Common myeloid progenitor, CD34-positive (primary cell): Measurements from ENCODE around the gene ULK4.

Experiments used
- CTCF ChIA-PET: fragments of 350-600 bp; sonication (Branson Sonifier 250); formaldehyde crosslinking; loops from one replicate; lab custom pipeline; 2021; ENCODE audit warnings: antibody characterized with exemption; lab: Charles Lee
- POLR2A ChIA-PET: fragments of 350-600 bp; sonication (Branson Sonifier 250); formaldehyde crosslinking; loops from one replicate; lab custom pipeline; 2021; ENCODE audit warnings: antibody characterized with exemption; lab: Charles Lee
- DNase-seq, 3 donors: peaks; one replicate each; pipeline versions ENCODE4 v3.0.0 to v3.0.0-alpha.2; 2013
- H3K27ac ChIP-seq, 2 experiments: 1 replicate in 1 of 2; 2 replicates in 1 of 2; pipeline ENCODE4 v1.7.0; 2013; ENCODE audit warnings: inconsistent platforms in 2 of 2, low read length in 2 of 2, mild to moderate bottlenecking in 2 of 2, low read depth in 1 of 2, moderate library complexity in 1 of 2; ENCODE audit not compliant: severe bottlenecking in 2 of 2, insufficient read depth in 1 of 2, poor library complexity in 1 of 2
- H3K27me3 ChIP-seq, 5 experiments: replicated peaks in 2 of 5; 1 replicate in 3 of 5; 2 replicates in 2 of 5; pipeline versions ENCODE4 v1.6.1 to v1.7.0; 2013; ENCODE audit warnings: low read length in 4 of 5, mild to moderate bottlenecking in 2 of 5, moderate library complexity in 2 of 5, inconsistent platforms in 1 of 5; ENCODE audit not compliant: insufficient read depth in 5 of 5, control insufficient read depth in 4 of 5
- H3K36me3 ChIP-seq, 4 experiments: 1 replicate in 2 of 4; 2 replicates in 2 of 4; pipeline versions ENCODE4 v1.6.1 to v1.7.0; 2013; ENCODE audit warnings: low read length in 3 of 4, control low read depth in 1 of 4, mild to moderate bottlenecking in 1 of 4; ENCODE audit not compliant: control insufficient read depth in 4 of 4, insufficient read depth in 4 of 4
- H3K4me1 ChIP-seq, 4 experiments: 1 replicate in 3 of 4; 2 replicates in 1 of 4; pipeline versions ENCODE4 v1.6.1 to v1.7.1; 2013; ENCODE audit warnings: low read length in 3 of 4, mild to moderate bottlenecking in 3 of 4, control low read depth in 1 of 4, inconsistent platforms in 1 of 4, moderate library complexity in 1 of 4; ENCODE audit not compliant: control insufficient read depth in 4 of 4, insufficient read depth in 4 of 4; ENCODE audit errors: control extremely low read depth in 1 of 4
- H3K4me3 ChIP-seq, 7 experiments: 1 replicate in 4 of 7; 2 replicates in 3 of 7; pipeline versions ENCODE4 v1.5.1 to v1.7.0; 2013; ENCODE audit warnings: mild to moderate bottlenecking in 7 of 7, low read length in 6 of 7, moderate library complexity in 6 of 7, inconsistent platforms in 2 of 7, low read depth in 2 of 7, control low read depth in 1 of 7; ENCODE audit not compliant: insufficient read depth in 4 of 7, control insufficient read depth in 1 of 7; ENCODE audit errors: extremely low read depth in 1 of 7
- H3K9me3 ChIP-seq, 5 experiments: 1 replicate in 4 of 5; 2 replicates in 1 of 5; pipeline versions ENCODE4 v1.6.1 to v1.7.1; 2013; ENCODE audit warnings: low read length in 4 of 5, mild to moderate bottlenecking in 2 of 5, inconsistent platforms in 1 of 5, low read depth in 1 of 5, moderate library complexity in 1 of 5; ENCODE audit not compliant: control insufficient read depth in 4 of 5, insufficient read depth in 2 of 5; ENCODE audit errors: control extremely low read depth in 1 of 5
- whole genome bisulfite sequencing: methylation state at CpG from one replicate; pipeline ENCODE4 v1.1.5; 2013; ENCODE audit not compliant: insufficient coverage; 5-methylcytosine and 5-hydroxymethylcytosine counted together

Gene ULK4

DNA sequence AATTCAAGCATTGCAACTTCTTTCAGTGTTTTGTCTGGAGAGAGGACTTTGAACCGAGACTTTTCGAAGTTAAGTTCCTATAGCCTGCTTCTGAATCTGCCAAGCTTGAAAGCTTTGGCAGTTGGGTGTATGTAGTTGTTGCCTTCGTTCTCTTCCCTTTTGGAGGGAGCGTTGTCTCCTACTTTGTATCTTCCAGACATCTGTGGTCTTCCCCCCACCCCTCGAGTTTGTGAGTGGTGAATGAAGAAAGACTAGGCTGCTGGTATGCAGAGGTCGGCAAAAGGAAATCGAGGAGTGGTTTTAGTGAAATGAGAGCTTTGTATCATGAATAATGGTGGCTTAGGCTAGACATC is 761.3 kb downstream of the ULK4 start:
- DNase-seq = peak; percentile 34 to 67 (median 62)
- no peaks in the 10 kb centered on the region for H3K9me3 ChIP-seq
- H3K4me1 ChIP-seq = peaks cover 14 to 49% (median 28%) of the 10 kb centered on the region in 4 experiments
- H3K4me3 ChIP-seq = peak overlapping the region in 6 of 7 experiments; percentile 82 to 97 (median 84)
- peak overlapping the region; percentile 50 to 97 for H3K27ac ChIP-seq
- no peaks in the 10 kb centered on the region for H3K27me3 ChIP-seq
- 0% methylated on average over 1 of the region's 7 CpGs for WGBS
- H3K36me3 ChIP-seq = no peaks in the 10 kb centered on the region
- ChIA-PET POLR2A (no interaction called here), CTCF (interaction anchor here (0.6 to 1.7 kb wide), 4 partner anchors 9 to 238 kb away, joined by 3 read pairs; no protein-coding TSS in a partner anchor)

DNA sequence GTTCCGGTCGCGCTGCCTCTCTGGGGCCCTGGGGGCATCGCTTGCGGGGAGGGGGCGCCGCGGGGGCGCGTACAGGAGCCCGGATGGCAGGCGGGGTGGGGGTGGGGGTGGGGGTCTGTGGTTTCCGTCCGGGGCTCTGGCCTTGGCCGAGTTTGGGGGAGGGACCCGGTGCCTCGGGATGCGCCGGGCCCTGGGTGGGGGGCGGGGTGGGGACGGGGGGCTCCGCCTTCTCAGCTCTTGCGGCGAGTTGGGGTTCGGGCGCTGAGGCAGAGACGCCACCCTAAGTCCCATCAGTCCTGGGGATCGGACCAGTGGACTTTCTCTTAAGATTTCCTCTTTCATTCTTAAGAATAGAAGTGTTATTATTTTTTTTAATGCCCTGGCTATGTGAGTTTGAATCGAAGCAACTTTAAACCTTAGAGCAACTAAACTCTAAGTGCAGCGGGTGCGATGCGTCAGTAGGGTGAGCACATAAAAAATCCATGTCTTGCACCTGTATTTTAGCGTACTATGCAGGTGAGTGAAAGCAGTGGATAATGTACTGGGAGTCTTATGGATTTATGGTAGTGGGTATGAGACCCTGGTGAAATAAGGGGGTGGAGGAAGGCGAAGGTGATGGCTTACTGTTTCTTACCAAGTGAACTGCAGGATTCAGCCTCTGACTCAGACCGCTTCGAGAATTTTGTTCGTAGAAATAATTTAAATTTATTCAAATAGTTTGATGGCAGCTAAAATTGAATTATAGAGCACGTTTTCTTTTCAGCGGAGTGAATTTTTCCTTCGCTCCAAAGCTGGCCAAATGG is 761.8 kb downstream of the ULK4 start:
- ChIA-PET CTCF (interaction anchor here (0.6 to 1.6 kb wide), 10 partner anchors 8 to 239 kb away, joined by 3 to 8 read pairs (median 3); no protein-coding TSS in a partner anchor), POLR2A (interaction anchor here (0.5 to 1.9 kb wide), 7 partner anchors 14 to 228 kb away, joined by 3 to 15 read pairs (median 6); no protein-coding TSS in a partner anchor)
- peaks cover 14 to 48% (median 27%) of the 10 kb centered on the region in 4 experiments for H3K4me1 ChIP-seq
- 0% methylated on average over 14 of the region's 40 CpGs for WGBS
- peak; percentile 46 to 68 (median 54) for DNase-seq
- no peaks in the 10 kb centered on the region for H3K36me3 ChIP-seq
- no peaks in the 10 kb centered on the region for H3K27me3 ChIP-seq
- peak overlapping the region; percentile 84 to 97 (median 88) for H3K4me3 ChIP-seq
- peak overlapping the region; percentile 89 to 97 for H3K27ac ChIP-seq
- no peaks in the 10 kb centered on the region for H3K9me3 ChIP-seq

DNA sequence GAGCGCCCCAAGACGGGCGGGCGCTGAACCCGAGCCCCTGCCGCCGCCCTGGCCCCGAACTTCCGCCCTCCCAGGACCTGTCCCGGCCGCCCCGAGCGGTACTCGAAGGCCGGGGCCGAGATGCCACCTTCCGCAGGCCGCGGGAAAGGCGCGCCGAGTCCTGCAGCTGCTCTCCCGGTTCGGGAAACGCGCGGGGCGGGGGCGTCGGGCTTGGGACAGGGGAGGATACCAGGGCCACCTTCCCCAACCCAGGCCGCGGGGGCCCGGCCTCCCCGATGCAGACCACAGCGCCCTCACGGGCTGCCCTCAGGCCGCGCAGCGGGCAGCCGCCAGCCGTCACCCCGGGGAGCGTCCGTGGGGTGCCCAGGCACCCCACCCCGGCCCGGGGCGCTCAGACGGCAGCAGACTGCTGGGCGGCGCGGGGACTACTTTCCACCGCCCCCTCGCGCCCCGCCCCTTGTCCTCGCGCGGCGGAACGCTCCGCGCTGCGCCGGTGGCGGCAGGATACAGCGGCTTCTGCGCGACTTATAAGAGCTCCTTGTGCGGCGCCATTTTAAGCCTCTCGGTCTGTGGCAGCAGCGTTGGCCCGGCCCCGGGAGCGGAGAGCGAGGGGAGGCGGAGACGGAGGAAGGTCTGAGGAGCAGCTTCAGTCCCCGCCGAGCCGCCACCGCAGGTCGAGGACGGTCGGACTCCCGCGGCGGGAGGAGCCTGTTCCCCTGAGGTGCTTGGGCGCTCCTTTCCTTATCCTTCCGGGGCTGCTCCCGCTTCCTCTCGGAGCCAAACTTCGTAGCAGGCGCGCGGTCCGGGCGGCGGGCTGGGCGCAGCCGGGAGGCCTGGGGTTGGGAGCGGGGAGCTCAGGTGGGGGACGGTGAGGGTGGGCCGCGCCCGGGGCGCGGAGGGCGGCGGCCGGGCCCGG is 762.7 kb downstream of the ULK4 start, which contains the start of gene CTNNB1:
CTNNB1 (plus strand) TSS at position 556 of the 916 bp plus-strand sequence. CDS start 24,564 bp downstream, outside the sequence.
- Histone ChIP-seq H3K27ac (peak within 1 kb of the TSS; percentile 89 to 97), H3K36me3 (no peaks in the 10 kb centered on the region), H3K9me3 (no peaks in the 10 kb centered on the region), H3K4me3 (peak within 1 kb of the TSS; percentile 84 to 97 (median 88)), H3K4me1 (peaks cover 14 to 42% (median 26%) of the 10 kb centered on the region in 4 experiments), H3K27me3 (no peaks in the 10 kb centered on the region)
- peak; percentile 96 to 98 (median 98) for DNase-seq
- POLR2A ChIA-PET = interaction anchor here (0.5 to 1.9 kb wide), 13 partner anchors 13 to 828 kb away, joined by 3 to 15 read pairs (median 3); no protein-coding TSS in a partner anchor
- CTCF ChIA-PET = interaction anchor here (1.0 to 1.7 kb wide), 11 partner anchors 9 to 871 kb away, joined by 3 to 8 read pairs (median 4); no protein-coding TSS in a partner anchor
- WGBS = under 1% methylated on average over 100 of the region's 112 CpGs

DNA sequence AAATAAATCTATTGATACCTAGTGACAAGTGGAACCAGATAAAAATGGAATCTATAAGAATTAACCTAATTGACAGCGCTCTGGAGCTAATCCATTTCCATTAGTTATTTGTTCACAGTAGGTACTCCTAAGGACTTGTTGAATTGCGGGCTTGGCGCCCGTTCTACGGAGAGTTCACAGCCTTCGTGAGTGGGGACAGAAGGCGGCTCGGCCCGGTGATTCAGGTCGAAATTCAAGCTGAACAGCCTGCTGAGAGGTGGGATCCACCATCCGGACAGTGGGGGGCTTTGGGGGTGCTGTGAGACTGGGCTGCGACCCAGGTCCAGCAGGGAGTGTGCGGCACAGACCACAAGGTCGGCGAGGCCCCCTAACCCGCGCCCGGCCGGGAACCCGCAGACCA is 763.4 kb downstream of the ULK4 start:
- Histone ChIP-seq H3K27me3 (no peaks in the 10 kb centered on the region), H3K36me3 (no peaks in the 10 kb centered on the region), H3K27ac (peak overlapping the region; percentile 58 to 97), H3K4me3 (peak overlapping the region; percentile 84 to 94 (median 88)), H3K9me3 (no peaks in the 10 kb centered on the region), H3K4me1 (peaks cover 14 to 36% (median 26%) of the 10 kb centered on the region in 4 experiments)
- DNase-seq = peak; percentile 59 to 80 (median 74)
- ChIA-PET POLR2A (interaction anchor here (1.1 to 1.9 kb wide), 7 partner anchors 17 to 612 kb away, joined by 3 to 15 read pairs (median 3); no protein-coding TSS in a partner anchor), CTCF (interaction anchor here (1.0 to 1.7 kb wide), 7 partner anchors 8 to 870 kb away, joined by 3 to 8 read pairs (median 4); no protein-coding TSS in a partner anchor)
- WGBS = 1% methylated on average over 16 of the region's 20 CpGs

DNA sequence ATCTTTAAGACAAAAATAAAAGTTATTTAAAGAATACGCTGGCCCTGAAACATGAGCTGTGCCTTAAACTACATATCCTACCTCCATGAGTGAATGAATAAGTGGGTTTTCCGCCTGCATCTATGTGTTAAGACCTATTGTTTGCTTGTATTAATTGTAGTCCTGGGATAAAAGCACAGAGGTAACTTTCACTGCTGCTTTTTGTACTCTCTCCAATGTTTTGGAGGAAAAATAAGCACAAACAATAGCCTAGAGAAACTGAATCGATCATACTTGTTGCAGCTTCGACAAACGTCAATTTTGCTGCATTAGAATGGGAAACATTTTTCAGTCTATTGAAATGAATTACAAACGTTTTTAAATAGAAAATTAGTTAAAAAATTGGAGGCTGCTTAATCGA is 763.9 kb downstream of the ULK4 start:
- no peaks in the 10 kb centered on the region for H3K9me3 ChIP-seq
- H3K27ac ChIP-seq = peak overlapping the region in 1 of 2 experiments; percentile 97
- peak overlapping the region in 4 of 7 experiments; percentile 13 to 90 (median 86) for H3K4me3 ChIP-seq
- WGBS = 83% methylated on average over 4 of the region's 7 CpGs
- no peaks in the 10 kb centered on the region for H3K27me3 ChIP-seq
- peaks cover 14 to 31% (median 25%) of the 10 kb centered on the region in 4 experiments for H3K4me1 ChIP-seq
- DNase-seq = no peak
- H3K36me3 ChIP-seq = no peaks in the 10 kb centered on the region
- CTCF ChIA-PET = interaction anchor here (0.7 to 1.7 kb wide), 5 partner anchors 8 to 35 kb away, joined by 3 to 8 read pairs (median 4); no protein-coding TSS in a partner anchor
- POLR2A ChIA-PET = interaction anchor here (1.1 to 1.9 kb wide), 3 partner anchors 23 to 398 kb away, joined by 3 to 15 read pairs (median 6); no protein-coding TSS in a partner anchor
